Measurements from ENCODE around the gene LETMD1. TPM values are rescaled to one million over a fixed set of nuclear protein-coding genes. Genes with fewer than 3 reads are reported as not detected.

LETMD1 gene
- total and polyA plus RNA-seq, 9 of the 15 experiments (the other 6 are each of a cell fraction or from before 2014, with no cell fraction given): 58.7 to 163 (median 75.4) TPM

DNA sequence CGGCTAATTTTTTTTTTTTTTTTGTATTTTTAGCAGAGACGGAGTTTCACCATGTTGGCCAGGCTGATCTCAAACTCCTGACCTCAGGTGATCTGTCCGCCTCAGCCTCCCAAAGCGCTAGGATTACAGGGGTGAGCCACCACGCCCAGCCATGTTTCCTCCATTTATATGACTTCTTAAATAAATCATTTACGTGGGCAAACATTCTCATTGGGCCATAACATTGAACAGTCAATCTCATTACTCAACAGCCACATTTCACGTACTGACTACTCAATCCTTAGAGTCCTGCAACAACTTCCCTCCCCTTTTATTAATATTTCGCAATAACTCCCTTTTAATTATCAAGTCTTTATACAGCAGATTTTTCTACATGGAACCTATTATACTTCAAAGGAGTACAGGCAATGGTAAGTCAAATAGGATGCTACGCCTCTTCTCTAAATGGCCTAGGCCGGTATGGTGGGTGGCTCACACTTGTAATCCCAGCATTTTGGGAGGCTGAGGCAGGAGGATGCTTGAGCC is 42.6 kb downstream of the LETMD1 start:
- Histone ChIP-seq H3K9me1 (ENCODE audit: control insufficient read depth, insufficient read depth, low read length) (no peaks in the 10 kb centered on the region), H3K27ac (ENCODE audit: extremely low read depth, low read depth, low read length) (no peak overlapping the region), H3K4me3 (no peak overlapping the region), H3K9ac (ENCODE audit: insufficient read depth in 1 of 2, low read depth in 2 of 2, low read length in 2 of 2) (no peak overlapping the region), H3K27me3 (ENCODE audit: control insufficient read depth in 2 of 2, insufficient read depth in 2 of 2, low read length in 2 of 2) (no peaks in the 10 kb centered on the region), H2AFZ (ENCODE audit: low read depth, low read length) (no peak overlapping the region), H4K20me1 (replicated peaks; ENCODE audit: control insufficient read depth, insufficient read depth, low read length) (no peaks in the 10 kb centered on the region), H3K79me2 (ENCODE audit: control insufficient read depth, insufficient read depth, low read length) (no peaks in the 10 kb centered on the region), H3K4me1 (replicated peaks in 1 of 2; ENCODE audit: control insufficient read depth in 2 of 2, insufficient read depth in 2 of 2, low read length in 2 of 2) (no peaks in the 10 kb centered on the region), H3K36me3 (ENCODE audit: control insufficient read depth, insufficient read depth, low read length) (peaks cover 21% of the 10 kb centered on the region; the same call in 2 of the 3 replicates), H3K9me3 (replicated peaks; ENCODE audit: control insufficient read depth, insufficient read depth, low read depth, low read length) (no peaks in the 10 kb centered on the region), H3K4me2 (ENCODE audit: insufficient read depth, low read length) (no peak overlapping the region)
- CTCF ChIA-PET (ENCODE audit: low intra/inter-chr PET ratio): no interaction called here
- WGBS (ENCODE audit: insufficient coverage, low coverage, missing lambda C conversion rate): 89% methylated on average over 9 of the region's 10 CpGs
- intact Hi-C loops (cut with micrococcal nuclease) (no loop called here), in situ Hi-C loops (cut with MboI) (no loop called here)
- TF ChIP-seq, protein P1, sequence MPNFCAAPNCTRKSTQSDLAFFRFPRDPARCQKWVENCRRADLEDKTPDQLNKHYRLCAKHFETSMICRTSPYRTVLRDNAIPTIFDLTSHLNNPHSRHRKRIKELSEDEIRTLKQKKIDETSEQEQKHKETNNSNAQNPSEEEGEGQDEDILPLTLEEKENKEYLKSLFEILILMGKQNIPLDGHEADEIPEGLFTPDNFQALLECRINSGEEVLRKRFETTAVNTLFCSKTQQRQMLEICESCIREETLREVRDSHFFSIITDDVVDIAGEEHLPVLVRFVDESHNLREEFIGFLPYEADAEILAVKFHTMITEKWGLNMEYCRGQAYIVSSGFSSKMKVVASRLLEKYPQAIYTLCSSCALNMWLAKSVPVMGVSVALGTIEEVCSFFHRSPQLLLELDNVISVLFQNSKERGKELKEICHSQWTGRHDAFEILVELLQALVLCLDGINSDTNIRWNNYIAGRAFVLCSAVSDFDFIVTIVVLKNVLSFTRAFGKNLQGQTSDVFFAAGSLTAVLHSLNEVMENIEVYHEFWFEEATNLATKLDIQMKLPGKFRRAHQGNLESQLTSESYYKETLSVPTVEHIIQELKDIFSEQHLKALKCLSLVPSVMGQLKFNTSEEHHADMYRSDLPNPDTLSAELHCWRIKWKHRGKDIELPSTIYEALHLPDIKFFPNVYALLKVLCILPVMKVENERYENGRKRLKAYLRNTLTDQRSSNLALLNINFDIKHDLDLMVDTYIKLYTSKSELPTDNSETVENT (CRISPR knock-in tag; IDR thresholded peaks at IDR 0.05): no peak
- TF ChIP-seq GABPB1 (CRISPR knock-in tag; IDR thresholded peaks at IDR 0.05) (no peak), PHF8 (IDR thresholded peaks at IDR 0.05; ENCODE audit: borderline replicate concordance, low read length) (no peak), IRF9 (tag; IDR thresholded peaks at IDR 0.05) (peak; percentile 28; the same call in 1 of the 2 replicates), HCFC1 (IDR thresholded peaks at IDR 0.05; ENCODE audit: low read depth, low read length) (no peak), MED1 (CRISPR knock-in tag; IDR thresholded peaks at IDR 0.05; ENCODE audit: borderline replicate concordance) (no peak), E2F4 (CRISPR knock-in tag; IDR thresholded peaks at IDR 0.05; ENCODE audit: low read depth) (no peak), SP1 (CRISPR knock-in tag; IDR thresholded peaks at IDR 0.05) (no peak), CEBPB (tag; IDR thresholded peaks at IDR 0.05) (peak; percentile 94), CEBPG (CRISPR knock-in tag; IDR thresholded peaks at IDR 0.05) (peak; percentile 28; the same call in 1 of the 2 replicates), CEBPG (tag; conservative IDR thresholded peaks at IDR 0.05 in 1 of 2, IDR thresholded peaks at IDR 0.05 in 1 of 2) (peak; percentile 61 to 93; a peak in 3 of 4 replicates), EHMT2 (IDR thresholded peaks at IDR 0.05) (no peak)
- ATAC-seq: no peak
- POLR2A ChIA-PET: interaction anchor here (0.6 kb wide), 1 partner anchor 1334 kb away, joined by 3 read pairs; no protein-coding TSS in a partner anchor
- BruUV-seq (replicated peaks): no TSS peak
- no peak for DNase-seq (ENCODE audit: extremely low read depth in 1 of 4, low spot score in 3 of 4)
- no peak for FAIRE-seq

Data from K562 (cell line).